ENCODE results near the gene ANTXR2.
"Not testable (repeated sequence)": the region's sequence is repeated elsewhere in the genome, so short reads cannot be mapped to it uniquely, and the experiment has no call there.

ANTXR2 gene

GRCh38 chr4:79991601-79992000 lies 81.4 kb downstream of the ANTXR2 start:
- DNase-seq (ENCODE audit: low read depth in 2 of 3, low spot score in 2 of 3) = no peak

GRCh38 chr4:79991100-79991499 lies 81.9 kb downstream of the ANTXR2 start:
- not testable (repeated sequence) for DNase-seq (ENCODE audit: low read depth in 2 of 3, low spot score in 2 of 3)

- no peak for DNase-seq (ENCODE audit: low read depth in 2 of 3, low spot score in 2 of 3)
Measured at GRCh38 chr4:79987401-79987800, 85.6 kb downstream of the ANTXR2 start.

GRCh38 chr4:79983431-79983830 lies 89.6 kb downstream of the ANTXR2 start:
- no peak for DNase-seq (ENCODE audit: low read depth in 2 of 3, low spot score in 2 of 3)

- DNase-seq (ENCODE audit: low read depth in 2 of 3, low spot score in 2 of 3) = no peak
Measured at GRCh38 chr4:79982601-79983322, 90.3 kb downstream of the ANTXR2 start.

GRCh38 chr4:79980448-79980847 lies 92.6 kb downstream of the ANTXR2 start:
- no peak for DNase-seq (ENCODE audit: low read depth in 2 of 3, low spot score in 2 of 3)

- no peak for DNase-seq (ENCODE audit: low read depth in 2 of 3, low spot score in 2 of 3)
Measured at GRCh38 chr4:79979785-79980437, 93.1 kb downstream of the ANTXR2 start.

GRCh38 chr4:79977131-79977840 lies 95.7 kb downstream of the ANTXR2 start:
- no peak for DNase-seq (ENCODE audit: low read depth in 2 of 3, low spot score in 2 of 3)

GRCh38 chr4:79964400-79965211 lies 108.4 kb downstream of the ANTXR2 start:
- DNase-seq (ENCODE audit: low read depth in 2 of 3, low spot score in 2 of 3) = no peak

GRCh38 chr4:79964020-79964399 lies 109.0 kb downstream of the ANTXR2 start:
- no peak for DNase-seq (ENCODE audit: low read depth in 2 of 3, low spot score in 2 of 3)

GRCh38 chr4:79959652-79960051 lies 113.4 kb downstream of the ANTXR2 start:
- no peak for DNase-seq (ENCODE audit: low read depth in 2 of 3, low spot score in 2 of 3)

- no peak for DNase-seq (ENCODE audit: low read depth in 2 of 3, low spot score in 2 of 3)
Measured at GRCh38 chr4:79958466-79959264, 114.4 kb downstream of the ANTXR2 start.

- DNase-seq (ENCODE audit: low read depth in 2 of 3, low spot score in 2 of 3) = no peak
Measured at GRCh38 chr4:79949178-79949577, 123.9 kb downstream of the ANTXR2 start.

- no peak for DNase-seq (ENCODE audit: low read depth in 2 of 3, low spot score in 2 of 3)
Measured at GRCh38 chr4:79948739-79949138, 124.3 kb downstream of the ANTXR2 start.

- DNase-seq (ENCODE audit: low read depth in 2 of 3, low spot score in 2 of 3) = no peak
Measured at GRCh38 chr4:79948261-79948660, 124.8 kb downstream of the ANTXR2 start.

- no peak for DNase-seq (ENCODE audit: low read depth in 2 of 3, low spot score in 2 of 3)
Measured at GRCh38 chr4:79947386-79947785, 125.6 kb downstream of the ANTXR2 start.

- no peak for DNase-seq (ENCODE audit: low read depth in 2 of 3, low spot score in 2 of 3)
Measured at GRCh38 chr4:79935274-79935673, 137.8 kb downstream of the ANTXR2 start.

- DNase-seq (ENCODE audit: low read depth in 2 of 3, low spot score in 2 of 3) = no peak
Measured at GRCh38 chr4:79934660-79935059, 138.4 kb downstream of the ANTXR2 start.

GRCh38 chr4:79927931-79928330 lies 145.1 kb downstream of the ANTXR2 start:
- no peak for DNase-seq (ENCODE audit: low read depth in 2 of 3, low spot score in 2 of 3)

- no peak for DNase-seq (ENCODE audit: low read depth in 2 of 3, low spot score in 2 of 3)
Measured at GRCh38 chr4:79923281-79923680, 149.7 kb downstream of the ANTXR2 start.

- DNase-seq (ENCODE audit: low read depth in 2 of 3, low spot score in 2 of 3) = no peak
Measured at GRCh38 chr4:79922011-79922410, 151.0 kb downstream of the ANTXR2 start.
